IMR-90 (cell line): ENCODE results near the gene TUBGCP6. TPM values are rescaled to one million over a fixed set of nuclear protein-coding genes. Genes with fewer than 3 reads are reported as not detected.

ENCODE experiments used
- ATAC-seq: fragments of 200-7000 bp; cut with Tn5 transposase; 2 replicates; pipeline ENCODE4 v1.9.1; 2020; ENCODE audit warnings: low read depth, mild to moderate bottlenecking, moderate library complexity
- BruUV-seq: library from RNA; stranded (reverse); fragments of 400-500 nt; replicated peaks from 2 replicates; lab custom pipeline; 2021; lab: Mats Ljungman, UMichigan
- CTCF ChIA-PET: fragments of 300-600 bp; formaldehyde crosslinking; extraction: SDS; loops from one replicate; lab custom pipeline; 2021; ENCODE audit warnings: antibody characterized with exemption; lab: Yijun Ruan, JAX
- POLR2A ChIA-PET: fragments of 300-600 bp; sonication (Branson Sonifier 250); formaldehyde crosslinking; loops from one replicate; lab custom pipeline; 2022; ENCODE audit warnings: antibody characterized with exemption; ENCODE audit not compliant: unreplicated experiment; lab: Charles Lee
- DNase-seq: peaks from one replicate; pipeline ENCODE4 v3.0.0; 2013
- H2AFZ ChIP-seq: replicated peaks from 2 replicates; pipeline ENCODE3; 2013; ENCODE audit warnings: low read length, mild to moderate bottlenecking; ENCODE audit not compliant: poor library complexity
- H2AK5ac ChIP-seq: 2 replicates; pipeline ENCODE4 v1.6.1; 2013; ENCODE audit warnings: low read depth, low read length, inconsistent platforms
- H2AK9ac ChIP-seq: replicated peaks from 2 replicates; pipeline ENCODE3; 2013; ENCODE audit warnings: mild to moderate bottlenecking, low read depth, low read length, moderate library complexity; ENCODE audit not compliant: poor library complexity
- H2BK120ac ChIP-seq: 2 replicates; pipeline ENCODE4 v1.6.1; 2013; ENCODE audit warnings: low read depth, low read length, inconsistent platforms
- H2BK15ac ChIP-seq: 3 replicates; pipeline ENCODE4 v1.6.1; 2013; ENCODE audit warnings: low read depth, low read length, inconsistent platforms
- H2BK20ac ChIP-seq: 2 replicates; pipeline ENCODE4 v1.6.1; 2013; ENCODE audit warnings: low read depth, mild to moderate bottlenecking, inconsistent platforms, low read length, moderate library complexity
- H2BK5ac ChIP-seq: 2 replicates; pipeline ENCODE4 v1.6.1; 2013; ENCODE audit warnings: mild to moderate bottlenecking, low read depth, low read length, inconsistent platforms; ENCODE audit not compliant: poor library complexity, severe bottlenecking
- H3K14ac ChIP-seq: replicated peaks from 2 replicates; pipeline ENCODE4 v1.6.1; 2013; ENCODE audit warnings: low read depth, low read length, inconsistent platforms
- H3K18ac ChIP-seq: 2 replicates; pipeline ENCODE4 v1.6.1; 2013; ENCODE audit warnings: low read depth, low read length, control low read depth
- H3K23ac ChIP-seq: 2 replicates; pipeline ENCODE4 v1.6.1; 2013; ENCODE audit warnings: low read depth, low read length, inconsistent platforms
- H3K27ac ChIP-seq: 2 replicates; pipeline ENCODE4 v1.5.1; 2013; ENCODE audit warnings: mild to moderate bottlenecking, control low read depth, low read length; ENCODE audit not compliant: insufficient read depth
- H3K27me3 ChIP-seq: 2 replicates; pipeline ENCODE4 v1.6.1; 2013; ENCODE audit warnings: low read length; ENCODE audit not compliant: control insufficient read depth, insufficient read depth
- H3K36me3 ChIP-seq: 2 replicates; pipeline ENCODE4 v1.6.1; 2013; ENCODE audit warnings: low read length, mixed read lengths; ENCODE audit not compliant: control insufficient read depth, insufficient read depth
- H3K4ac ChIP-seq: 2 replicates; pipeline ENCODE4 v1.6.1; 2013; ENCODE audit warnings: low read depth, low read length, inconsistent platforms
- H3K4me1 ChIP-seq: 2 replicates; pipeline ENCODE4 v1.6.1; 2013; ENCODE audit warnings: low read length, mixed read lengths; ENCODE audit not compliant: control insufficient read depth, insufficient read depth
- H3K4me2 ChIP-seq: 2 replicates; pipeline ENCODE4 v1.6.1; 2013; ENCODE audit warnings: low read depth, mild to moderate bottlenecking, control low read depth, low read length, moderate library complexity
- H3K4me3 ChIP-seq: 2 replicates; pipeline ENCODE4 v1.5.1; 2013; ENCODE audit warnings: low read depth, mild to moderate bottlenecking, control low read depth, low read length, moderate library complexity; ENCODE audit not compliant: insufficient read depth
- H3K56ac ChIP-seq: 2 replicates; pipeline ENCODE4 v1.6.1; 2013; ENCODE audit warnings: low read length, inconsistent platforms; ENCODE audit not compliant: insufficient read depth; ENCODE audit errors: extremely low read depth
- H3K79me1 ChIP-seq, 2 experiments: 2 replicates each; pipeline ENCODE4 v1.6.1; 2013; ENCODE audit warnings: low read length in 2 of 2, inconsistent platforms in 1 of 2, low read depth in 1 of 2
- H3K9ac ChIP-seq: 2 replicates; pipeline ENCODE4 v1.6.1; 2013; ENCODE audit warnings: low read depth, low read length, control low read depth
- H3K9me1 ChIP-seq: 2 replicates; pipeline ENCODE4 v1.6.1; 2013; ENCODE audit warnings: low read length, inconsistent platforms; ENCODE audit not compliant: insufficient read depth
- H3K9me3 ChIP-seq: 2 replicates; pipeline ENCODE4 v1.6.1; 2013; ENCODE audit warnings: low read length; ENCODE audit not compliant: control insufficient read depth, insufficient read depth
- H4K20me1 ChIP-seq: 2 replicates; pipeline ENCODE4 v1.6.1; 2013; ENCODE audit warnings: low read length, inconsistent platforms; ENCODE audit not compliant: insufficient read depth
- H4K5ac ChIP-seq: 2 replicates; pipeline ENCODE4 v1.6.1; 2013; ENCODE audit warnings: mild to moderate bottlenecking, low read depth, low read length, control low read depth
- H4K8ac ChIP-seq, 2 experiments: 2 replicates each; pipeline ENCODE4 v1.6.1; 2013; ENCODE audit warnings: low read depth in 2 of 2, low read length in 2 of 2, control low read depth in 1 of 2, inconsistent platforms in 1 of 2
- H4K91ac ChIP-seq: 2 replicates; pipeline ENCODE4 v1.6.1; 2013; ENCODE audit warnings: low read depth, low read length, inconsistent platforms; ENCODE audit not compliant: insufficient read depth
- MAFK ChIP-seq: IDR thresholded peaks from 2 replicates; pipeline ENCODE4 v1.6.1; 2012; ENCODE audit warnings: low read depth, low read length, improper control_type of control experiment
- POLR2A ChIP-seq: IDR thresholded peaks from 2 replicates; pipeline ENCODE4 v1.6.1; 2012; ENCODE audit warnings: mild to moderate bottlenecking, low read depth, low read length
- RAD21 ChIP-seq: IDR thresholded peaks from 2 replicates; pipeline ENCODE4 v1.6.1; 2012; ENCODE audit warnings: low read length, improper control_type of control experiment
- RCOR1 ChIP-seq: IDR thresholded peaks from 2 replicates; pipeline ENCODE4 v1.6.1; 2012; ENCODE audit warnings: mild to moderate bottlenecking, low read length, improper control_type of control experiment; ENCODE audit not compliant: insufficient replicate concordance
- WGBS, 2 experiments: methylation state at CpG; one replicate each; pipeline versions ENCODE4 v1.1.5 to v1.1.7; 2013; ENCODE audit warnings: missing lambda C conversion rate in 2 of 2; ENCODE audit not compliant: insufficient read length in 1 of 2; ENCODE audit errors: extremely low coverage in 2 of 2; 5-methylcytosine and 5-hydroxymethylcytosine counted together
- dilution Hi-C: fragments of 300-500 bp; cut with HindIII; formaldehyde crosslinking; loops from one replicate; pipeline ENCODE4 v1.14.3; 2018; ENCODE audit warnings: low sequenced_read_pairs; ENCODE audit not compliant: unreplicated experiment
- in situ Hi-C: fragments of 300-500 bp; cut with MboI; formaldehyde crosslinking; loops from 3 replicates; pipeline ENCODE4 v1.14.3; 2019; ENCODE audit warnings: low sequenced_read_pairs, inconsistent platforms, mixed read lengths
- intact Hi-C: fragments of 100-400 bp; cut with micrococcal nuclease; formaldehyde crosslinking; loops from 2 replicates; pipeline ENCODE4 v1.10.0; 2022
- polyA plus RNA-seq, 3 experiments: library from polyadenylated mRNA; depleted of rRNA; stranded (reverse); fragments of >200 nt; gene quantifications; 2 replicates each; pipeline ENCODE4 v1.2.3, GENCODE V29; 2012; ENCODE audit warnings: low replicate concordance in 1 of 3
- total RNA-seq: library from RNA; depleted of rRNA; stranded (reverse); fragments of >200 nt; gene quantifications from 2 replicates; pipeline ENCODE4 v1.2.3, GENCODE V29; 2012
- TF ChIP-seq, protein P1 (sequence below): conservative IDR thresholded peaks from 2 replicates; pipeline ENCODE4 v1.5.1; 2012; ENCODE audit warnings: mild to moderate bottlenecking, low read depth, low read length, improper control_type of control experiment
- TF ChIP-seq, protein P2 (sequence below): fragments of 150-350 bp; IDR thresholded peaks from 2 replicates; pipeline ENCODE4 v1.6.1; 2016; ENCODE audit warnings: low read depth, mild to moderate bottlenecking, low read length, moderate library complexity, borderline replicate concordance

Gene TUBGCP6
- total and polyA plus RNA-seq, 2 of the 4 experiments (the other 2 are of a cell fraction) = 10.8 to 28.6 TPM

DNA sequence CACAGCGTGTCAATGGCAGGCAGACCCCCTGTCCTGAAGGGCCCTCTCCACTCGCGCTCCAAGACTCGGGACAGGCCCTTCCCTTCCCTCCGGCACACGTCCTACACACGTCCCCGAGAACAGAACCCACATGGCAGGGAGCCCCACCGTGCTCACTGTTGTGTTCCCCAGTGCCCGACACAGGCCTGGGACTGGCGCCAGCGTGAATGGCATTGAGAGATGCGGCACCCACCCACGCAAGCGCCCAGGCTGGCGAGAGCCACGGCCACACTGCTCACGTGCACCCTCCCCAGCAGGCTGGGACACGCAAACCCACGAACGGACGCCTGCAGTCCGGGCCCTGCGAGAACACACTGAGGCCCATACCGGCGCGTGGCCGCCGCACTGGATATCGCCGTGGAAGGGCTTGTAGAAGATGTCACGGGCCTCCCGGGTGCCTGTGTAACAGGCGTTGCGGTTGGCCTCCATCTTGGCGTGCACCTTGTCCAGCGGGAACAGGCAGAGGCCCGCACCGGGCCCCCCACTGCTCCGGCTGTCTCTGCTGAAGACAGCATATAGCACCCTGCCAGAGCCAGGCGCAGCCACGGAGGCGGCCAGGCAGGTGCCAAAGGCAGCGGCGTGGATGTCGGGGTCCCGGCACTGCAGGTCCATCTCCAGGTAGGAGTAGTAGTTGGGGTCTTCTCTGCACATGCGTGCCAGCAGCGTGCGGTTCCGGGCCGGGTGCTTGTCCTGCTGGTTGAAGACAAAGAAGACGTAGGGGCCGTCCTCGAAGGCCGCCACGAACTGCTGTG is 44.5 kb upstream of the TUBGCP6 start:
- DNase-seq = no peak
- Histone ChIP-seq H3K27ac (no peak overlapping the region), H4K8ac (no peak overlapping the region), H2AFZ (peak overlapping the region; percentile 43), H4K91ac (no peak overlapping the region), H2BK120ac (no peak overlapping the region), H3K23ac (no peak overlapping the region), H3K9me3 (no peaks in the 10 kb centered on the region), H4K5ac (no peak overlapping the region), H2BK5ac (no peak overlapping the region), H3K56ac (no peak overlapping the region), H3K9me1 (peaks cover 1% of the 10 kb centered on the region), H3K4me1 (peaks cover 20% of the 10 kb centered on the region), H2AK5ac (no peak overlapping the region), H2BK15ac (no peak overlapping the region), H3K18ac (no peak overlapping the region), H3K27me3 (no peaks in the 10 kb centered on the region), H3K14ac (no peak overlapping the region), H3K4me2 (no peak overlapping the region), H2AK9ac (peak overlapping the region; percentile 76), H3K4me3 (no peak overlapping the region), H3K4ac (no peak overlapping the region), H3K79me1 (peaks cover 14 to 57% of the 10 kb centered on the region in 2 experiments; a peak in 3 of 4 replicates), H3K36me3 (peaks cover 61% of the 10 kb centered on the region), H3K9ac (no peak overlapping the region), H2BK20ac (no peak overlapping the region), H4K20me1 (peaks cover 87% of the 10 kb centered on the region)
- TF ChIP-seq RAD21 (no peak), POLR2A (no peak), RCOR1 (no peak), MAFK (no peak)
- TF ChIP-seq, protein P1, sequence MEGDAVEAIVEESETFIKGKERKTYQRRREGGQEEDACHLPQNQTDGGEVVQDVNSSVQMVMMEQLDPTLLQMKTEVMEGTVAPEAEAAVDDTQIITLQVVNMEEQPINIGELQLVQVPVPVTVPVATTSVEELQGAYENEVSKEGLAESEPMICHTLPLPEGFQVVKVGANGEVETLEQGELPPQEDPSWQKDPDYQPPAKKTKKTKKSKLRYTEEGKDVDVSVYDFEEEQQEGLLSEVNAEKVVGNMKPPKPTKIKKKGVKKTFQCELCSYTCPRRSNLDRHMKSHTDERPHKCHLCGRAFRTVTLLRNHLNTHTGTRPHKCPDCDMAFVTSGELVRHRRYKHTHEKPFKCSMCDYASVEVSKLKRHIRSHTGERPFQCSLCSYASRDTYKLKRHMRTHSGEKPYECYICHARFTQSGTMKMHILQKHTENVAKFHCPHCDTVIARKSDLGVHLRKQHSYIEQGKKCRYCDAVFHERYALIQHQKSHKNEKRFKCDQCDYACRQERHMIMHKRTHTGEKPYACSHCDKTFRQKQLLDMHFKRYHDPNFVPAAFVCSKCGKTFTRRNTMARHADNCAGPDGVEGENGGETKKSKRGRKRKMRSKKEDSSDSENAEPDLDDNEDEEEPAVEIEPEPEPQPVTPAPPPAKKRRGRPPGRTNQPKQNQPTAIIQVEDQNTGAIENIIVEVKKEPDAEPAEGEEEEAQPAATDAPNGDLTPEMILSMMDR = no peak
- TF ChIP-seq, protein P2, sequence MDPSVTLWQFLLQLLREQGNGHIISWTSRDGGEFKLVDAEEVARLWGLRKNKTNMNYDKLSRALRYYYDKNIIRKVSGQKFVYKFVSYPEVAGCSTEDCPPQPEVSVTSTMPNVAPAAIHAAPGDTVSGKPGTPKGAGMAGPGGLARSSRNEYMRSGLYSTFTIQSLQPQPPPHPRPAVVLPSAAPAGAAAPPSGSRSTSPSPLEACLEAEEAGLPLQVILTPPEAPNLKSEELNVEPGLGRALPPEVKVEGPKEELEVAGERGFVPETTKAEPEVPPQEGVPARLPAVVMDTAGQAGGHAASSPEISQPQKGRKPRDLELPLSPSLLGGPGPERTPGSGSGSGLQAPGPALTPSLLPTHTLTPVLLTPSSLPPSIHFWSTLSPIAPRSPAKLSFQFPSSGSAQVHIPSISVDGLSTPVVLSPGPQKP = no peak
- in situ Hi-C loops (no loop called here), intact Hi-C loops (no loop called here), dilution Hi-C loops (no loop called here)
- no TSS peak for BruUV-seq
- WGBS, 2 experiments = 97% methylated on average over 41 of the region's 57 CpGs; no CpG with 5 or more reads in 1 of the 2 experiments
- ATAC-seq = no peak
- ChIA-PET POLR2A (no interaction called here), CTCF (no interaction called here)
